Measurements from ENCODE around the gene NLRC5.

Gene NLRC5

GRCh38 chr16:57043248-57043647 is 53.9 kb downstream of the NLRC5 start:
- DNase-seq (ENCODE audit: low spot score), result no peak
- TF ChIP-seq, protein P1, sequence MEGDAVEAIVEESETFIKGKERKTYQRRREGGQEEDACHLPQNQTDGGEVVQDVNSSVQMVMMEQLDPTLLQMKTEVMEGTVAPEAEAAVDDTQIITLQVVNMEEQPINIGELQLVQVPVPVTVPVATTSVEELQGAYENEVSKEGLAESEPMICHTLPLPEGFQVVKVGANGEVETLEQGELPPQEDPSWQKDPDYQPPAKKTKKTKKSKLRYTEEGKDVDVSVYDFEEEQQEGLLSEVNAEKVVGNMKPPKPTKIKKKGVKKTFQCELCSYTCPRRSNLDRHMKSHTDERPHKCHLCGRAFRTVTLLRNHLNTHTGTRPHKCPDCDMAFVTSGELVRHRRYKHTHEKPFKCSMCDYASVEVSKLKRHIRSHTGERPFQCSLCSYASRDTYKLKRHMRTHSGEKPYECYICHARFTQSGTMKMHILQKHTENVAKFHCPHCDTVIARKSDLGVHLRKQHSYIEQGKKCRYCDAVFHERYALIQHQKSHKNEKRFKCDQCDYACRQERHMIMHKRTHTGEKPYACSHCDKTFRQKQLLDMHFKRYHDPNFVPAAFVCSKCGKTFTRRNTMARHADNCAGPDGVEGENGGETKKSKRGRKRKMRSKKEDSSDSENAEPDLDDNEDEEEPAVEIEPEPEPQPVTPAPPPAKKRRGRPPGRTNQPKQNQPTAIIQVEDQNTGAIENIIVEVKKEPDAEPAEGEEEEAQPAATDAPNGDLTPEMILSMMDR (IDR thresholded peaks at IDR 0.05; ENCODE audit: extremely low read depth, missing control alignments), result no peak

DNA sequence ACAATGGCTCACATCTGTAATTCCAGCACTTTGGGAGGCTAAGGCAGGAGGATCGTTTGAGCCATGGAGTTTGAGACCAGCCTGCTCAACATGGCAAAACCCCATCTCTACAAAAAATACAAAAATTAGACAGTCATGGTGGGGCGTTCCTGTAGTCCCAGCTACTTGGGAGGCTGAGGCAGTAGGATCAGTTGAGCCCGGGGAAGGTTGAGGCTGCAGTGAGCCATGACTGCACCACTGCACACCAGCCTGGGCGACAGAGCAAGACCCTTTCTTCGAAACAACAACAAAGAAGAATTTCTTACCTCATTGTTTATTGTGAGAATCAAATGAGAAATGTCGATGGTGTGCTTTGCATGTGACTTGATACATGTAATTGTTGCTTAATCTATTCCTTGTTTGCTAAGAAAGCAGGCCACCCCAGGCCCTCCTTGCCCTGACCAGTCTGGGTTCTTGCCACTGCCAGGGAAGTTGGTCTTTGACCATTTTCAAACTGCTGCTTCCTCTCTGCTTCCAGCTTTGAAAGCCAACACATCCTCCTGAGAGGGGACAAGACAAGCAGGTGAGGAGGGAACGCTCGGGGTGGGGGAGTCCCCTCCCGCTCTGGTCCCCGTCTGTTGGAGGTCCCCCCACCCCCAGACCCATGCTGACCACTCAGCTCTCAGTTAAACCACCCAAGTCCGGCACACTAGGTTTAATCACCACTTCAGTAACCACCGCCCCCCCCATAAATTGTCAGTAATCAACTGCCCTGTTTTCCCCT is 55.8 kb downstream of the NLRC5 start:
- TF ChIP-seq, protein P1 (IDR thresholded peaks at IDR 0.05; ENCODE audit: extremely low read depth, missing control alignments), result no peak
- no peak for DNase-seq (ENCODE audit: low spot score)

DNA sequence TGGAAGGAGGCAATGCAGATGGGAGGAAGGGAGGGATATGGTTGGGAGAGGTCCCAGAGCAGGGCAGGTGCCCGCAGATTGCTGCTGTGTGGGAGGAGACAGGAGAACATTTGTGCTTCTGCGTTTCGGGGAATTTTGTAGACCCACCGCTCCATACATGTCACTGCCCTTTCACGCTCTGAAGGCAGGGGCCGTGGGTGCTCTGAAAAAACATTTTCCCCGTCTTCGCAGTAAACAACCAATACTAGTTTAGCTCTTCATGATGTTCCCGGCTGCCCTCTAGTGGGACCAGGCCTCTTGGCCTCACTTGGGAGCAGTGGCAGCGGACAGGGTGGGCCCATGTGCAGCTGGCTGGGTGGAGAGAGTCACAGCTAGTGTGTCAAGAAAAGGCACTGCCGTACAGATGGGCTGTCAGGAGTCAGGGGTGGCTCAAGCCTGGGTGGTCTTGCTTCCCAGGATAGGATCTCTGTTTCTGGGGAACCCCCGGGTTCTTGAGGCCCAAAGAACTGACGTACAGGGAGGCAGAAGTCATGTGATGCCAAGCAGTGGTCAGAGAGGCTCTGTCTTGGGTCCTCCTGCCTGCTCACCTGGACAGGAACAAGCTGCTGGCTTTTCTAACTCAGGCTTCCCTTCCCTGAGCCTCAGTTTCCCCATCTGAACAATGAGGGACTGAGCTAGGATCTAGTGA is 56.5 kb downstream of the NLRC5 start:
- TF ChIP-seq, protein P1 (IDR thresholded peaks at IDR 0.05; ENCODE audit: extremely low read depth, missing control alignments), result peak; percentile 89
- DNase-seq (ENCODE audit: low spot score), result peak; percentile 71

DNA sequence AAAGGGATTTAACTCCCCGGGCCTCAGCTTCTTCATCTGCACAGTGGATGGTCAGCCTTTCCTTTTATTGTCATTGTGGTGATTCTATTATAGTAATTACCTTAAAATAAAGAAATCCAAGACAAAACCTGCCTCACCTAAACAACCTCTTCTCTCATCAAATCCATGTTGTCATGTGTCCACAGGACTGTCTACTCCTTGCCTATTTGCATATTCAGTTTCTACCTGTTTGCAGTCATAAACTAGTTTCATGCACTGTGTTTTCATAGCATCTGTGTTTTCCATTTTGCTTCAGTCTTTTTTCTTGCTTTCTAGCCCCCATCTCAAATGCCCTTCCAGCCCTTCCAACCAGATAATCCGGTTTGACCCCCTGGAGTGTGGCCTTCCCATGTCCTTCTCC is 58.7 kb downstream of the NLRC5 start:
- DNase-seq (ENCODE audit: low spot score), result no peak

DNA sequence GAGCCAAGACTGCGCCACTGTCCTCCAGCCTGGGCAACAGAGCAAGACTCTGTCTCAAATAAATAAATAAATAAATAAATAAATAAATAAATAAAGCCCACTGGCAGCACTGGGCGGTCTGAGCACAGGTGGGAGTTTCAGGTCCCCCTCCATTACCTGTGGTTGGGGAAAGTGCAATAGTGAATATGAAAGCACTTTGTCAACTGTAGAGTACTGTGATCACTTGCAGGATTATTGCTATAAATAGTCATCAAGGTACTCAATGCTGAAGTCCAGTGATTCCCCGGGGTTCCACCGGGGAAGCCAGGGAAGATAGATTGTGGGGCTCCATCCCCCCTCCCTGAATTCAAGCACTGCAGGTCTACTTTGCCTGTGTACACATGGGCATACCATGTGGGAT is 60.3 kb downstream of the NLRC5 start:
- peak; percentile 72 for DNase-seq (ENCODE audit: low spot score)
- TF ChIP-seq, protein P1 (IDR thresholded peaks at IDR 0.05; ENCODE audit: extremely low read depth, missing control alignments), result no peak

More for the DNA sequence above, 58.7 kb downstream of the NLRC5 start:
- TF ChIP-seq, protein P1 (IDR thresholded peaks at IDR 0.05; ENCODE audit: extremely low read depth, missing control alignments), result no peak

DNA sequence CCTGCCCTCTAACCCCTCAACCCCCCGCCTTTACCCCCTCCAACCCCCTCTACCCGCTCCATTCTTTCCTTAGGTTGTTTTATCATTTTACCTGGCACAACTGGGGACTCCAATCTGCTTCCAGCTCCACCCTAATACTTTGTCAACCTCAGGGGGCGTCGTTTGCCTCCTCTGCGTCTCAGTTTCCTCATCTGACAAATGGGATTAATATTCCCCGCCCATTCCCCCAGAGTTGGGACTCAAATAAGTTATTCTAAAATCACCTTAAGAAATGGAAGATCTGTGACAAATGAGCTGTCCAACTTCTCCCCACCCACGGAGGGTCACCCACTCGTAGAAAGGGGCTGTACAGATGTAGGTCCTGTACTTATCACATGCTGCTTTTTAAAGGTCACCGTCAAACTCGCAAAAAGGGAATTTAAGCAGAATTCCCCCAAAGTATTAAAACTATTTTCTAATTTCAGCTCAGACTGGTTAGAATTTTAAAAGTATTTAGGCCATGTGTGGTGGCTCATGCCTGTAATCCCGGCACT is 62.4 kb downstream of the NLRC5 start:
- peak; percentile 45 for DNase-seq (ENCODE audit: low spot score)
- TF ChIP-seq, protein P1 (IDR thresholded peaks at IDR 0.05; ENCODE audit: extremely low read depth, missing control alignments), result no peak

DNA sequence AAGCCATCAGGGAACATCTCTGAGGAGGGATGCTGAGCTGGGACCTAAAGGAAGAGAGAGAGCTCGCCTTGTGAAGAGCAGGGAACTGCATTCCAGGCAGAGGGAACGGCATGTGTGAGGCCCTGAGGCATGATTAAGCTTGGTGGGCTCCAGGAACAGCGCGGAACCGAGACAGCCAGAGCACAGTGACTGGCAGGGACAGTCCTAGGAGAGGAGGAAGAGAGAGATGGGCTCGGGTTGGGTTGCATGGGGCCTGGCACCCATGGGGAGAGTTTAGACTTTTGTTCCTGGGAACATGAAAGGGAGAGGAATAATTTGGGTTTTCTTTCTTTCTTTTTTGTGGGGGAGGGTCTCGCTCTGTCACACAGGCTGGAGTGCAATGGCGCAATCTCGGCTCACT is 63.8 kb downstream of the NLRC5 start:
- TF ChIP-seq, protein P1 (IDR thresholded peaks at IDR 0.05; ENCODE audit: extremely low read depth, missing control alignments), result no peak
- no peak for DNase-seq (ENCODE audit: low spot score)

Measured in GM20000 (cell line).